IMR-90 (cell line): Measurements from ENCODE around the gene AFF2. TPM values are rescaled to one million over a fixed set of nuclear protein-coding genes. Genes with fewer than 3 reads are reported as not detected.

Experiments used
- ATAC-seq: fragments of 200-7000 bp; cut with Tn5 transposase; 2 replicates; pipeline ENCODE4 v1.9.1; 2020; ENCODE audit warnings: low read depth, mild to moderate bottlenecking, moderate library complexity
- BruUV-seq: library from RNA; stranded (reverse); fragments of 400-500 nt; replicated peaks from 2 replicates; lab custom pipeline; 2021; lab: Mats Ljungman, UMichigan
- CTCF ChIA-PET: fragments of 300-600 bp; formaldehyde crosslinking; extraction: SDS; loops from one replicate; lab custom pipeline; 2021; ENCODE audit warnings: antibody characterized with exemption; lab: Yijun Ruan, JAX
- POLR2A ChIA-PET: fragments of 300-600 bp; sonication (Branson Sonifier 250); formaldehyde crosslinking; loops from one replicate; lab custom pipeline; 2022; ENCODE audit warnings: antibody characterized with exemption; ENCODE audit not compliant: unreplicated experiment; lab: Charles Lee
- DNase-seq: peaks from one replicate; pipeline ENCODE4 v3.0.0; 2013
- H2AFZ ChIP-seq: replicated peaks from 2 replicates; pipeline ENCODE3; 2013; ENCODE audit warnings: low read length, mild to moderate bottlenecking; ENCODE audit not compliant: poor library complexity
- H2AK5ac ChIP-seq: 2 replicates; pipeline ENCODE4 v1.6.1; 2013; ENCODE audit warnings: low read depth, low read length, inconsistent platforms
- H2AK9ac ChIP-seq: replicated peaks from 2 replicates; pipeline ENCODE3; 2013; ENCODE audit warnings: mild to moderate bottlenecking, low read depth, low read length, moderate library complexity; ENCODE audit not compliant: poor library complexity
- H2BK120ac ChIP-seq: 2 replicates; pipeline ENCODE4 v1.6.1; 2013; ENCODE audit warnings: low read depth, low read length, inconsistent platforms
- H2BK15ac ChIP-seq: 3 replicates; pipeline ENCODE4 v1.6.1; 2013; ENCODE audit warnings: low read depth, low read length, inconsistent platforms
- H2BK20ac ChIP-seq: 2 replicates; pipeline ENCODE4 v1.6.1; 2013; ENCODE audit warnings: low read depth, mild to moderate bottlenecking, inconsistent platforms, low read length, moderate library complexity
- H2BK5ac ChIP-seq: 2 replicates; pipeline ENCODE4 v1.6.1; 2013; ENCODE audit warnings: mild to moderate bottlenecking, low read depth, low read length, inconsistent platforms; ENCODE audit not compliant: poor library complexity, severe bottlenecking
- H3K14ac ChIP-seq: replicated peaks from 2 replicates; pipeline ENCODE4 v1.6.1; 2013; ENCODE audit warnings: low read depth, low read length, inconsistent platforms
- H3K18ac ChIP-seq: 2 replicates; pipeline ENCODE4 v1.6.1; 2013; ENCODE audit warnings: low read depth, low read length, control low read depth
- H3K23ac ChIP-seq: 2 replicates; pipeline ENCODE4 v1.6.1; 2013; ENCODE audit warnings: low read depth, low read length, inconsistent platforms
- H3K27ac ChIP-seq: 2 replicates; pipeline ENCODE4 v1.5.1; 2013; ENCODE audit warnings: mild to moderate bottlenecking, control low read depth, low read length; ENCODE audit not compliant: insufficient read depth
- H3K27me3 ChIP-seq: 2 replicates; pipeline ENCODE4 v1.6.1; 2013; ENCODE audit warnings: low read length; ENCODE audit not compliant: control insufficient read depth, insufficient read depth
- H3K36me3 ChIP-seq: 2 replicates; pipeline ENCODE4 v1.6.1; 2013; ENCODE audit warnings: low read length, mixed read lengths; ENCODE audit not compliant: control insufficient read depth, insufficient read depth
- H3K4ac ChIP-seq: 2 replicates; pipeline ENCODE4 v1.6.1; 2013; ENCODE audit warnings: low read depth, low read length, inconsistent platforms
- H3K4me1 ChIP-seq: 2 replicates; pipeline ENCODE4 v1.6.1; 2013; ENCODE audit warnings: low read length, mixed read lengths; ENCODE audit not compliant: control insufficient read depth, insufficient read depth
- H3K4me2 ChIP-seq: 2 replicates; pipeline ENCODE4 v1.6.1; 2013; ENCODE audit warnings: low read depth, mild to moderate bottlenecking, control low read depth, low read length, moderate library complexity
- H3K4me3 ChIP-seq: 2 replicates; pipeline ENCODE4 v1.5.1; 2013; ENCODE audit warnings: low read depth, mild to moderate bottlenecking, control low read depth, low read length, moderate library complexity; ENCODE audit not compliant: insufficient read depth
- H3K56ac ChIP-seq: 2 replicates; pipeline ENCODE4 v1.6.1; 2013; ENCODE audit warnings: low read length, inconsistent platforms; ENCODE audit not compliant: insufficient read depth; ENCODE audit errors: extremely low read depth
- H3K79me1 ChIP-seq, 2 experiments: 2 replicates each; pipeline ENCODE4 v1.6.1; 2013; ENCODE audit warnings: low read length in 2 of 2, inconsistent platforms in 1 of 2, low read depth in 1 of 2
- H3K9ac ChIP-seq: 2 replicates; pipeline ENCODE4 v1.6.1; 2013; ENCODE audit warnings: low read depth, low read length, control low read depth
- H3K9me1 ChIP-seq: 2 replicates; pipeline ENCODE4 v1.6.1; 2013; ENCODE audit warnings: low read length, inconsistent platforms; ENCODE audit not compliant: insufficient read depth
- H3K9me3 ChIP-seq: 2 replicates; pipeline ENCODE4 v1.6.1; 2013; ENCODE audit warnings: low read length; ENCODE audit not compliant: control insufficient read depth, insufficient read depth
- H4K20me1 ChIP-seq: 2 replicates; pipeline ENCODE4 v1.6.1; 2013; ENCODE audit warnings: low read length, inconsistent platforms; ENCODE audit not compliant: insufficient read depth
- H4K5ac ChIP-seq: 2 replicates; pipeline ENCODE4 v1.6.1; 2013; ENCODE audit warnings: mild to moderate bottlenecking, low read depth, low read length, control low read depth
- H4K8ac ChIP-seq, 2 experiments: 2 replicates each; pipeline ENCODE4 v1.6.1; 2013; ENCODE audit warnings: low read depth in 2 of 2, low read length in 2 of 2, control low read depth in 1 of 2, inconsistent platforms in 1 of 2
- H4K91ac ChIP-seq: 2 replicates; pipeline ENCODE4 v1.6.1; 2013; ENCODE audit warnings: low read depth, low read length, inconsistent platforms; ENCODE audit not compliant: insufficient read depth
- CHD1 ChIP-seq: IDR thresholded peaks from 2 replicates; pipeline ENCODE4 v1.6.1; 2012; ENCODE audit warnings: low read depth, low read length, improper control_type of control experiment
- FOS ChIP-seq: fragments of 150-350 bp; IDR thresholded peaks from 2 replicates; pipeline ENCODE4 v1.6.1; 2016; ENCODE audit warnings: low read depth, low read length
- MAFK ChIP-seq: IDR thresholded peaks from 2 replicates; pipeline ENCODE4 v1.6.1; 2012; ENCODE audit warnings: low read depth, low read length, improper control_type of control experiment
- MAZ ChIP-seq: IDR thresholded peaks from 2 replicates; pipeline ENCODE4 v1.6.1; 2012; ENCODE audit warnings: low read depth, mild to moderate bottlenecking, low read length, improper control_type of control experiment, moderate library complexity, borderline replicate concordance
- POLR2A ChIP-seq: IDR thresholded peaks from 2 replicates; pipeline ENCODE4 v1.6.1; 2012; ENCODE audit warnings: mild to moderate bottlenecking, low read depth, low read length
- RCOR1 ChIP-seq: IDR thresholded peaks from 2 replicates; pipeline ENCODE4 v1.6.1; 2012; ENCODE audit warnings: mild to moderate bottlenecking, low read length, improper control_type of control experiment; ENCODE audit not compliant: insufficient replicate concordance
- RFX5 ChIP-seq: IDR thresholded peaks from 2 replicates; pipeline ENCODE4 v1.8.0; 2012; ENCODE audit warnings: low read depth, mild to moderate bottlenecking, low read length, moderate library complexity
- SMC3 ChIP-seq: fragments of 150-350 bp; IDR thresholded peaks from 2 replicates; pipeline ENCODE4 v1.6.1; 2016; ENCODE audit warnings: low read depth, mild to moderate bottlenecking, antibody characterized with exemption, low read length, moderate library complexity
- WGBS, 2 experiments: methylation state at CpG; one replicate each; pipeline versions ENCODE4 v1.1.5 to v1.1.7; 2013; ENCODE audit warnings: missing lambda C conversion rate in 2 of 2; ENCODE audit not compliant: insufficient read length in 1 of 2; ENCODE audit errors: extremely low coverage in 2 of 2; 5-methylcytosine and 5-hydroxymethylcytosine counted together
- dilution Hi-C: fragments of 300-500 bp; cut with HindIII; formaldehyde crosslinking; loops from one replicate; pipeline ENCODE4 v1.14.3; 2018; ENCODE audit warnings: low sequenced_read_pairs; ENCODE audit not compliant: unreplicated experiment
- in situ Hi-C: fragments of 300-500 bp; cut with MboI; formaldehyde crosslinking; loops from 3 replicates; pipeline ENCODE4 v1.14.3; 2019; ENCODE audit warnings: low sequenced_read_pairs, inconsistent platforms, mixed read lengths
- intact Hi-C: fragments of 100-400 bp; cut with micrococcal nuclease; formaldehyde crosslinking; loops from 2 replicates; pipeline ENCODE4 v1.10.0; 2022
- polyA plus RNA-seq, 3 experiments: library from polyadenylated mRNA; depleted of rRNA; stranded (reverse); fragments of >200 nt; gene quantifications; 2 replicates each; pipeline ENCODE4 v1.2.3, GENCODE V29; 2012; ENCODE audit warnings: low replicate concordance in 1 of 3
- total RNA-seq: library from RNA; depleted of rRNA; stranded (reverse); fragments of >200 nt; gene quantifications from 2 replicates; pipeline ENCODE4 v1.2.3, GENCODE V29; 2012
- TF ChIP-seq, protein P1 (sequence below): fragments of 150-350 bp; IDR thresholded peaks from 2 replicates; pipeline ENCODE4 v1.6.1; 2017; ENCODE audit warnings: mild to moderate bottlenecking, antibody characterized with exemption, low read length, low read depth
- TF ChIP-seq, protein P2 (sequence below): fragments of 150-350 bp; IDR thresholded peaks from 2 replicates; pipeline ENCODE4 v1.6.1; 2016; ENCODE audit warnings: low read depth, mild to moderate bottlenecking, low read length, moderate library complexity, borderline replicate concordance
- TF ChIP-seq, protein P3 (sequence below): conservative IDR thresholded peaks from 2 replicates; pipeline ENCODE4 v1.5.1; 2012; ENCODE audit warnings: mild to moderate bottlenecking, low read depth, low read length, improper control_type of control experiment

AFF2 gene
- total and polyA plus RNA-seq, 2 of the 4 experiments (the other 2 are of a cell fraction), result 0.15 to 0.72 TPM

DNA sequence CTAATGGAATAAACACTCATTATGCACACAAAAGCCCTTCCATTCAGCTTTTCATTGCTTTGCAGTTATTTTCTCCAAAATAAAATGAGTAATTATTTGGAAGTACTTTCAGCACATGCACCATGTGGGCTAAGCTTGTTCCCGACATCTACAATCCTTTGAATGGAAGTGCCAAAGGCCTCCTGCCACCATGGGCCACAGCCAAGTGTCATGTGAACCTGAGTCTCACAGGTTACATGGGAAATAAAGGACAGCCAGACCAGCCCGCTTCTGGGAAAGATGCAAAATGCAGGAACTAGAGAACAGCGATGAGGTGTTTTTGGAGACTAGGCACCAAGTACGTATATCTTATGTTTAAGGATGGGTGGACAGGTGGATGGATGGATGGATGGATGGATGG, 181.8 kb downstream of the AFF2 start:
- no peaks in the 10 kb centered on the region for H4K20me1 ChIP-seq
- H2BK120ac ChIP-seq, result no peak overlapping the region
- H3K56ac ChIP-seq, result no peak overlapping the region
- no peak overlapping the region for H2AK9ac ChIP-seq
- ATAC-seq, result no peak
- no peaks in the 10 kb centered on the region for H3K36me3 ChIP-seq
- no peak overlapping the region for H3K4ac ChIP-seq
- H2AK5ac ChIP-seq, result no peak overlapping the region
- no peak overlapping the region for H4K91ac ChIP-seq
- H3K4me1 ChIP-seq, result no peaks in the 10 kb centered on the region
- intact Hi-C loops (no loop called here), in situ Hi-C loops (no loop called here), dilution Hi-C loops (no loop called here)
- no peak for DNase-seq
- CTCF ChIA-PET, result no interaction called here
- no TSS peak for BruUV-seq
- WGBS, 2 experiments, result 57% methylated on average over 1 of the region's 4 CpGs; no CpG with 5 or more reads in 1 of the 2 experiments
- H3K27me3 ChIP-seq, result no peaks in the 10 kb centered on the region
- no peaks in the 10 kb centered on the region for H3K79me1 ChIP-seq
- H3K27ac ChIP-seq, result no peak overlapping the region
- POLR2A ChIA-PET, result no interaction called here
- no peak overlapping the region for H4K8ac ChIP-seq
- H3K14ac ChIP-seq, result no peak overlapping the region
- H2AFZ ChIP-seq, result no peak overlapping the region
- H3K9me3 ChIP-seq, result no peaks in the 10 kb centered on the region
- no peak overlapping the region for H3K18ac ChIP-seq
- H2BK15ac ChIP-seq, result no peak overlapping the region
- no peaks in the 10 kb centered on the region for H3K9me1 ChIP-seq
- TF ChIP-seq FOS (no peak), RFX5 (no peak), MAFK (no peak), MAZ (no peak), RCOR1 (no peak), POLR2A (no peak), SMC3 (no peak), CHD1 (no peak)
- TF ChIP-seq, protein P1, sequence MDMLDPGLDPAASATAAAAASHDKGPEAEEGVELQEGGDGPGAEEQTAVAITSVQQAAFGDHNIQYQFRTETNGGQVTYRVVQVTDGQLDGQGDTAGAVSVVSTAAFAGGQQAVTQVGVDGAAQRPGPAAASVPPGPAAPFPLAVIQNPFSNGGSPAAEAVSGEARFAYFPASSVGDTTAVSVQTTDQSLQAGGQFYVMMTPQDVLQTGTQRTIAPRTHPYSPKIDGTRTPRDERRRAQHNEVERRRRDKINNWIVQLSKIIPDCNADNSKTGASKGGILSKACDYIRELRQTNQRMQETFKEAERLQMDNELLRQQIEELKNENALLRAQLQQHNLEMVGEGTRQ, result no peak
- TF ChIP-seq, protein P2, sequence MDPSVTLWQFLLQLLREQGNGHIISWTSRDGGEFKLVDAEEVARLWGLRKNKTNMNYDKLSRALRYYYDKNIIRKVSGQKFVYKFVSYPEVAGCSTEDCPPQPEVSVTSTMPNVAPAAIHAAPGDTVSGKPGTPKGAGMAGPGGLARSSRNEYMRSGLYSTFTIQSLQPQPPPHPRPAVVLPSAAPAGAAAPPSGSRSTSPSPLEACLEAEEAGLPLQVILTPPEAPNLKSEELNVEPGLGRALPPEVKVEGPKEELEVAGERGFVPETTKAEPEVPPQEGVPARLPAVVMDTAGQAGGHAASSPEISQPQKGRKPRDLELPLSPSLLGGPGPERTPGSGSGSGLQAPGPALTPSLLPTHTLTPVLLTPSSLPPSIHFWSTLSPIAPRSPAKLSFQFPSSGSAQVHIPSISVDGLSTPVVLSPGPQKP, result no peak
- TF ChIP-seq, protein P3, sequence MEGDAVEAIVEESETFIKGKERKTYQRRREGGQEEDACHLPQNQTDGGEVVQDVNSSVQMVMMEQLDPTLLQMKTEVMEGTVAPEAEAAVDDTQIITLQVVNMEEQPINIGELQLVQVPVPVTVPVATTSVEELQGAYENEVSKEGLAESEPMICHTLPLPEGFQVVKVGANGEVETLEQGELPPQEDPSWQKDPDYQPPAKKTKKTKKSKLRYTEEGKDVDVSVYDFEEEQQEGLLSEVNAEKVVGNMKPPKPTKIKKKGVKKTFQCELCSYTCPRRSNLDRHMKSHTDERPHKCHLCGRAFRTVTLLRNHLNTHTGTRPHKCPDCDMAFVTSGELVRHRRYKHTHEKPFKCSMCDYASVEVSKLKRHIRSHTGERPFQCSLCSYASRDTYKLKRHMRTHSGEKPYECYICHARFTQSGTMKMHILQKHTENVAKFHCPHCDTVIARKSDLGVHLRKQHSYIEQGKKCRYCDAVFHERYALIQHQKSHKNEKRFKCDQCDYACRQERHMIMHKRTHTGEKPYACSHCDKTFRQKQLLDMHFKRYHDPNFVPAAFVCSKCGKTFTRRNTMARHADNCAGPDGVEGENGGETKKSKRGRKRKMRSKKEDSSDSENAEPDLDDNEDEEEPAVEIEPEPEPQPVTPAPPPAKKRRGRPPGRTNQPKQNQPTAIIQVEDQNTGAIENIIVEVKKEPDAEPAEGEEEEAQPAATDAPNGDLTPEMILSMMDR, result no peak
- no peak overlapping the region for H4K5ac ChIP-seq
- H3K9ac ChIP-seq, result no peak overlapping the region
- H3K23ac ChIP-seq, result no peak overlapping the region
- no peak overlapping the region for H3K4me2 ChIP-seq
- H3K4me3 ChIP-seq, result no peak overlapping the region
- H2BK5ac ChIP-seq, result no peak overlapping the region
- no peak overlapping the region for H2BK20ac ChIP-seq
